Neuronal stem cell (in vitro differentiated cells): Measurements from ENCODE around the gene E2F2.

ENCODE experiments used
- DNase-seq: peaks from one replicate; pipeline ENCODE4 v3.0.0-alpha.2; 2013; ENCODE audit warnings: low spot score
- H2AFZ ChIP-seq: one replicate; pipeline ENCODE4 v1.6.1; 2013; ENCODE audit warnings: mild to moderate bottlenecking, low read length, inconsistent platforms
- H2AK5ac ChIP-seq: 2 replicates; pipeline ENCODE4 v1.6.1; 2013; ENCODE audit warnings: low read depth, mild to moderate bottlenecking, inconsistent platforms, low read length, moderate library complexity, mixed read lengths
- H2BK120ac ChIP-seq: 2 replicates; pipeline ENCODE4 v1.6.1; 2013; ENCODE audit warnings: low read depth, mild to moderate bottlenecking, inconsistent platforms, low read length, moderate library complexity, mixed read lengths
- H2BK12ac ChIP-seq: one replicate; pipeline ENCODE4 v1.6.1; 2013; ENCODE audit warnings: low read length, inconsistent platforms
- H2BK15ac ChIP-seq: 2 replicates; pipeline ENCODE4 v1.6.1; 2013; ENCODE audit warnings: mild to moderate bottlenecking, low read length, inconsistent platforms, mixed read lengths
- H2BK5ac ChIP-seq: one replicate; pipeline ENCODE4 v1.6.1; 2013; ENCODE audit warnings: inconsistent platforms, mild to moderate bottlenecking, low read length, moderate library complexity
- H3K14ac ChIP-seq: one replicate; pipeline ENCODE4 v1.6.1; 2013; ENCODE audit warnings: low read length, inconsistent platforms
- H3K18ac ChIP-seq: 2 replicates; pipeline ENCODE4 v1.6.1; 2013; ENCODE audit warnings: low read length, inconsistent platforms
- H3K23ac ChIP-seq: 2 replicates; pipeline ENCODE4 v1.6.1; 2013; ENCODE audit warnings: low read depth, mild to moderate bottlenecking, mixed read lengths, low read length, inconsistent platforms; ENCODE audit not compliant: poor library complexity
- H3K27ac ChIP-seq: replicated peaks from 3 replicates; pipeline ENCODE4 v1.5.1; 2013; ENCODE audit warnings: low read length, inconsistent platforms
- H3K27me3 ChIP-seq, 3 experiments: 2 replicates each; pipeline ENCODE4 v1.6.1; 2013; ENCODE audit warnings: low read length in 3 of 3, mild to moderate bottlenecking in 2 of 3, inconsistent platforms in 1 of 3, low read depth in 1 of 3, mixed read lengths in 1 of 3, moderate library complexity in 1 of 3; ENCODE audit not compliant: control insufficient read depth in 3 of 3, insufficient read depth in 3 of 3
- H3K36me3 ChIP-seq, 2 donors: replicated peaks in 1 of 2; 2 replicates each; pipeline ENCODE4 v1.6.1; 2013; ENCODE audit warnings: low read length in 2 of 2; ENCODE audit not compliant: control insufficient read depth in 2 of 2, insufficient read depth in 2 of 2
- H3K4ac ChIP-seq: 2 replicates; pipeline ENCODE4 v1.6.1; 2013; ENCODE audit warnings: inconsistent platforms, mild to moderate bottlenecking, low read length, moderate library complexity
- H3K4me1 ChIP-seq, 2 donors: 1 replicate in 1 of 2; 2 replicates in 1 of 2; pipeline ENCODE4 v1.6.1; 2013; ENCODE audit warnings: low read length in 2 of 2, low read depth in 1 of 2; ENCODE audit not compliant: control insufficient read depth in 2 of 2, insufficient read depth in 1 of 2
- H3K4me2 ChIP-seq: one replicate; pipeline ENCODE4 v1.6.1; 2013; ENCODE audit warnings: mild to moderate bottlenecking, low read length, inconsistent platforms; ENCODE audit not compliant: insufficient read depth, poor library complexity, severe bottlenecking
- H3K4me3 ChIP-seq, 2 donors: 2 replicates each; pipeline ENCODE4 v1.5.1; 2013; ENCODE audit warnings: low read length in 2 of 2, mild to moderate bottlenecking in 2 of 2, inconsistent platforms in 1 of 2, moderate library complexity in 1 of 2
- H3K79me1 ChIP-seq: one replicate; pipeline ENCODE4 v1.6.1; 2013; ENCODE audit warnings: low read depth, mild to moderate bottlenecking, inconsistent platforms, low read length, moderate library complexity
- H3K9ac ChIP-seq: one replicate; pipeline ENCODE4 v1.6.1; 2013; ENCODE audit warnings: mild to moderate bottlenecking, low read depth, low read length, inconsistent platforms; ENCODE audit not compliant: poor library complexity
- H3K9me3 ChIP-seq, 2 donors: replicated peaks in 1 of 2; 2 replicates each; pipeline versions ENCODE3 to v1.6.1; 2013; ENCODE audit warnings: low read length in 2 of 2, mild to moderate bottlenecking in 2 of 2, inconsistent platforms in 1 of 2, low read depth in 1 of 2, mixed read lengths in 1 of 2, moderate library complexity in 1 of 2; ENCODE audit not compliant: control insufficient read depth in 2 of 2, insufficient read depth in 1 of 2
- H4K8ac ChIP-seq: one replicate; pipeline ENCODE4 v1.6.1; 2013; ENCODE audit warnings: low read depth, mild to moderate bottlenecking, inconsistent platforms, low read length, moderate library complexity
- H4K91ac ChIP-seq: one replicate; pipeline ENCODE4 v1.6.1; 2013; ENCODE audit warnings: low read length, low read depth, mild to moderate bottlenecking, inconsistent platforms; ENCODE audit not compliant: poor library complexity
- WGBS, 2 donors: extraction: QIAGEN DNeasy Blood & Tissue Kit; methylation state at CpG; one replicate each; pipeline ENCODE4 v1.1.7; 2013; ENCODE audit warnings: missing lambda C conversion rate in 2 of 2, mixed read lengths in 1 of 2; ENCODE audit not compliant: insufficient read length in 2 of 2, insufficient replicate concordance in 1 of 2; ENCODE audit errors: extremely low coverage in 2 of 2; 5-methylcytosine and 5-hydroxymethylcytosine counted together

E2F2 gene

DNA sequence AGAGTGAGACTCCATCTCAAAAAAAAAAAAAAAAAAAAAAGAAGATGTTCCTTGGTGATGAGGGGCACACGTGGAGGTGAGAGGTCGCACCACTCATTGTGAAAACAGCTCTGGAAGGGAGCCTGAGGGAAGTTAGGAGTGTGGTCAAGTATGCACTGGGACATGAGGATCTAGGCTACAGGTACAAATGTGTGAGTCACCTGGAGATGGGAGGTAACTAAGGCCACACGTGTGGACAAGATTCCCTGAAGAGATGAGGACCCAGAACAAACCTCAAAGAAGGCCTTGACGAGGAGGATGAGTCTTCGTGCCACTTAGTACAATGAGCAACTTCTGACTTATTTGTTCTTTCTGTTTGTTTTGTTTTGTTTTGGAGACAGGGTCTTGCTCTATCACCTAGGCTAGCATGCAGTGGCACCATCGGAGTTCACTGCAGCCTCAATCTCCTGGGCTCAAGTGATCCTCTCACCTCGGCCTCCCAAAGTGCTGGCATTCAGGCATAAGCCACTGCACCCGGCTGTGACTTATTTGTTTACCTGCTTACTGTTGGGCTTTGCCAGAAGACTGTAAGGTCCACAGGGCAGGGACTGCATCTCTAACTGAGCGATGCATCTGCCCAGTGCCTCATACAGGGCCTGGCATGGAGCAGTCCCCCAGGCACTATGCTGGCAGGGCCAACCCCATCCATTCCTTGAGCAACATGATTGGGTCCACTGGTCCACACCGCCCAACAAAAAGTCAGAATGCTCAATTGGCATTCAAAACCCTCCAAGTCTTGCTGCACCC lies 53.5 kb downstream of the E2F2 start:
- no peak overlapping the region for H2BK12ac ChIP-seq
- H3K36me3 ChIP-seq = peaks cover 0 to 41% of the 10 kb centered on the region in 2 donors
- no peak overlapping the region for H2BK5ac ChIP-seq
- peak overlapping the region; percentile 25 for H3K18ac ChIP-seq
- no peak overlapping the region for H3K23ac ChIP-seq
- no peak overlapping the region for H4K91ac ChIP-seq
- no peak overlapping the region for H3K4me3 ChIP-seq
- peaks cover 0 to 23% of the 10 kb centered on the region in 2 donors for H3K4me1 ChIP-seq
- H3K9me3 ChIP-seq = no peaks in the 10 kb centered on the region
- no CpG with 5 or more reads among the region's 10 CpGs for WGBS, 2 donors
- no peak overlapping the region for H3K4me2 ChIP-seq
- H2BK15ac ChIP-seq = no peak overlapping the region
- H3K27ac ChIP-seq = no peak overlapping the region
- no peak overlapping the region for H2AFZ ChIP-seq
- H2BK120ac ChIP-seq = no peak overlapping the region
- DNase-seq = no peak
- no peak overlapping the region for H2AK5ac ChIP-seq
- H3K4ac ChIP-seq = no peak overlapping the region
- peaks cover 0 to 6% (median 0%) of the 10 kb centered on the region in 3 experiments for H3K27me3 ChIP-seq
- no peak overlapping the region for H3K14ac ChIP-seq
- no peak overlapping the region for H4K8ac ChIP-seq
- H3K9ac ChIP-seq = no peak overlapping the region
- no peaks in the 10 kb centered on the region for H3K79me1 ChIP-seq

DNA sequence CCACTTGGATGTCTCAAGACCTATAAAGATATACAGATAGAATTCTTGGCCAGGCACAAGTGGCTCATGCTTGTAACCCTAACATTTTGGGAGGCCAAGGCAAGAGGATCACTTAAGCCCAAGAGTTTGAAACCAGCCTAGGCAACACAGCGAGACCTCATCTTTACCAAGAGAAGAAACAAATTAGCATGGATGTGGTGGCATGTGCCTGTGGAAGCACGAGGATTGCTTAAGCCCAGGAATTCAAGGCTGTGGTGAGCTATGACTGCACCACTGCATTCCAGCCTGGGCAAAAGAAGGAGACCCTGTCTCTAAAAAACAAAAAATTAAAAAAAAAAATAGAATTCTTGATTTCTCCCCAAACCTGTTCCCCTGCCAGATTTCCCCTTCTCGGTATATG lies 55.4 kb downstream of the E2F2 start:
- no CpG with 5 or more reads among the region's 3 CpGs for WGBS, 2 donors
- Histone ChIP-seq H3K79me1 (no peaks in the 10 kb centered on the region), H3K36me3 (peaks cover 0 to 43% of the 10 kb centered on the region in 2 donors)

DNA sequence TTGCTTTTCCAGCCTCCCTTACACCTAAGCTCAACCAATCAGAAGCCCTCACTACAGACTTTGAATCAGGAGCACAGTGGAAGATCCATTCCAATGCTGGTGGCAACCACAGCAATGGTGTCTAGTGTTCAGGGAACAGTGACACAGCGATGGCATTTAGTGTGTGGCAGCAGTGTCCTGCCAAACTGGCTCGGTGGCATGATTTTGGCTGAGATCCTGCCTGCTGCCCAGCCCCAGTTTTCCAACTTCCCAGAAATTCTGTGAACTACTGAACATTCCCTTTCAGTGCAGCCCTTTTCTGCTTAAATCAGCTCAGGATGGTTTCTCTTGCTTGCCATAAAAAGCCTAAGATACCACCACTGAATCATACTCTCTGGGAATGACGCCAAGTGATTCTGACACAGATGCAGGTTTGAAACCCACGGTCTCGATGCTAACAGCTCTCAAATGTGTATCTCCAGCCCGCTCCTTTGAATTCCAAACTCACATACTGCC lies 55.9 kb downstream of the E2F2 start:
- no peak overlapping the region for H3K9ac ChIP-seq
- no peak overlapping the region for H4K8ac ChIP-seq
- H2BK5ac ChIP-seq = no peak overlapping the region
- no peaks in the 10 kb centered on the region for H3K79me1 ChIP-seq
- no peak overlapping the region for H2BK15ac ChIP-seq
- peaks cover 5 to 11% of the 10 kb centered on the region in 2 donors for H3K4me1 ChIP-seq
- no peaks in the 10 kb centered on the region for H3K9me3 ChIP-seq
- no peak overlapping the region for H3K27ac ChIP-seq
- H2BK120ac ChIP-seq = no peak overlapping the region
- peaks cover 0 to 45% of the 10 kb centered on the region in 2 donors for H3K36me3 ChIP-seq
- H3K4ac ChIP-seq = no peak overlapping the region
- no peak overlapping the region for H3K4me2 ChIP-seq
- H4K91ac ChIP-seq = no peak overlapping the region
- DNase-seq = no peak
- no peaks in the 10 kb centered on the region for H3K27me3 ChIP-seq
- H3K23ac ChIP-seq = no peak overlapping the region
- no peak overlapping the region for H3K4me3 ChIP-seq
- no peak overlapping the region for H2AFZ ChIP-seq
- no peak overlapping the region for H2BK12ac ChIP-seq
- no peak overlapping the region for H2AK5ac ChIP-seq
- H3K18ac ChIP-seq = no peak overlapping the region
- WGBS, 2 donors = no CpG with 5 or more reads among the region's 6 CpGs
- H3K14ac ChIP-seq = no peak overlapping the region

More for the DNA sequence above, 55.4 kb downstream of the E2F2 start:
- Histone ChIP-seq H3K4me1 (peaks cover 4 to 13% of the 10 kb centered on the region in 2 donors), H2BK15ac (no peak overlapping the region), H2BK5ac (no peak overlapping the region), H3K4ac (no peak overlapping the region), H3K9me3 (no peaks in the 10 kb centered on the region), H3K4me2 (no peak overlapping the region), H2AK5ac (no peak overlapping the region), H3K18ac (no peak overlapping the region), H4K91ac (no peak overlapping the region), H2BK12ac (no peak overlapping the region), H3K4me3 (no peak overlapping the region), H3K23ac (no peak overlapping the region), H3K27ac (no peak overlapping the region), H2AFZ (no peak overlapping the region), H4K8ac (no peak overlapping the region), H3K27me3 (peaks cover 0 to 4% (median 0%) of the 10 kb centered on the region in 3 experiments), H2BK120ac (no peak overlapping the region), H3K9ac (no peak overlapping the region), H3K14ac (no peak overlapping the region)
- no peak for DNase-seq

DNA sequence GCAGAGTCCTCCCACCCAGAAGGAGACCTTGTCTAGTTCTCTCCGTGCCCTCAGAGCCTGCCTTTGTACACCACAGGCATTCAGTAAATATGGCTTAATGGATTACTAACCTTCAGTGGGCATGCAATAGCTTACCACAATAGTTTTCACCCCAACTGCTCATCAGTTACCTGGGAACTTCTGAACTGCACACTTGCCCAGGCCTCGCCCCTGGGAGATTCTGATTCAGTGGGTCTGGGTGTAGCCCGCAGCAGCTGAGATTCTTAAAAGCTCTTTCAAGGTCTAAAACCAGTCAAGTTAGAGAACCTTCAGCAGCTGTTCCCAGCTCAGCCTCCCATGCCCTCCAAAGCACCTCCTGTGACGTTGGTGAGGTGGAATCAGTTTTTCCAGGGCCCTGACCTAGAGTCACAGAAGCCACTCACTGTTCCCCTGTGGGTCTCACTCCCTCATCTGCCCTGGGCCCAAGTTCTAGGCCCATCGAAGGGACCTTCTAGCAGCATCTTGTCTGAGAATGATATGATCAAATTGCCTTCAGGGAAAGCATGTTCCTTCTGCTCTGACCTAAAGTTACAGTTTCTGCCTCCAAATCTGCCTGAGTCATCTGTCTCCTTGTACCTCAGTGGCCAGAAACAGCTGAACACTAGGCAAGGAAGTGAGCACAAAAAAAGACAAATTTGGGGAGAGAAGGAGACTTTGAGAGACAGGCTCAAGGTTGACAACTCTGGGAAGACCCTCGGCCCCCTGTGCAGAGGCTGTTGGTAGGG lies 57.8 kb downstream of the E2F2 start:
- Histone ChIP-seq H3K27ac (no peak overlapping the region), H3K4ac (no peak overlapping the region), H3K4me2 (no peak overlapping the region), H3K9ac (no peak overlapping the region), H3K79me1 (no peaks in the 10 kb centered on the region), H3K27me3 (no peaks in the 10 kb centered on the region), H4K8ac (no peak overlapping the region), H3K18ac (no peak overlapping the region), H3K23ac (no peak overlapping the region), H3K4me3 (no peak overlapping the region), H3K9me3 (no peaks in the 10 kb centered on the region), H2AK5ac (no peak overlapping the region), H2AFZ (no peak overlapping the region), H3K4me1 (peaks cover 0 to 5% of the 10 kb centered on the region in 2 donors), H3K36me3 (peaks cover 0 to 35% of the 10 kb centered on the region in 2 donors), H2BK12ac (no peak overlapping the region), H2BK15ac (no peak overlapping the region), H3K14ac (no peak overlapping the region), H4K91ac (no peak overlapping the region), H2BK120ac (no peak overlapping the region), H2BK5ac (no peak overlapping the region)
- DNase-seq = no peak
- WGBS, 2 donors = no CpG with 5 or more reads among the region's 6 CpGs
